HL-60 (cell line): ENCODE measurements around the gene TTC1.

Source experiments
- DNase-seq, 2 experiments: peaks; one replicate each; pipeline ENCODE4 v3.0.0-alpha.2; 2010 to 2020; ENCODE audit warnings: low read depth in 1 of 2, low spot score in 1 of 2
- H3K27ac ChIP-seq: fragments of 250-450 bp; sonication (Bioruptor Pico); replicated peaks from 2 replicates; pipeline ENCODE4 v1.5.1; 2020; ENCODE audit warnings: mild to moderate bottlenecking, moderate library complexity
- H3K27me3 ChIP-seq: fragments of 250-450 bp; sonication (Bioruptor Pico); 2 replicates; pipeline ENCODE4 v1.5.1; 2021; ENCODE audit warnings: mild to moderate bottlenecking, moderate library complexity; ENCODE audit not compliant: insufficient read depth, poor library complexity, severe bottlenecking
- H3K4me3 ChIP-seq: replicated peaks from 2 replicates; pipeline ENCODE4 v1.5.1; 2011; ENCODE audit warnings: mild to moderate bottlenecking, control low read depth, low read length; ENCODE audit not compliant: insufficient read depth
- CTCF ChIP-seq: IDR thresholded peaks from one replicate; pipeline ENCODE4 v1.5.1; 2011; ENCODE audit warnings: low read length, control low read depth, inconsistent platforms; ENCODE audit not compliant: insufficient read depth
- GABPA ChIP-seq: IDR thresholded peaks from 2 replicates; pipeline ENCODE4 v1.6.1; 2012; ENCODE audit warnings: low read depth
- POLR2AphosphoS5 ChIP-seq: IDR thresholded peaks from 2 replicates; pipeline ENCODE4 v1.6.1; 2012; ENCODE audit warnings: low read depth
- REST ChIP-seq: IDR thresholded peaks from 2 replicates; pipeline ENCODE4 v1.6.1; 2012; ENCODE audit warnings: low read depth; ENCODE audit not compliant: insufficient replicate concordance
- SPI1 ChIP-seq: IDR thresholded peaks from 2 replicates; pipeline ENCODE4 v1.6.1; 2012; ENCODE audit warnings: low read depth, mild to moderate bottlenecking, borderline replicate concordance

Gene TTC1

DNA sequence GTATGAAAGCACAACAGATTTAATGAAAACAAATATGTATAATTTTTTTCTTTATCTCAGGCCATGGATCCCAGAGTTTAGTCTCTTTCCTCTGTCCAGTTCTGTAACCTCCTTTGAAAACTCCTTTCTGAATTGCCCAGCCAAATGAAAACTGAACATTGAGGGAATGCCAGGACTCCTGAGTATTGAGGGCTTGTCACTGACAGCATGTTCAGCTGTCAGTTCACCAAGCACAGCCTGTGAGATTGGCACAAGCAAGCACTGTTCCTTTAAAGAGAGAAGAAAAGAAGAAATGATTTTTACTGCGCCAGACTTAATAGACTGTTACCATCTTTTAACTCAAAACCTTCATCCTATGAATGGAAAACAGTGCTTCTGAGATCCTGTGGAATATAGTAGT is 27.3 kb downstream of the TTC1 start:
- no peak for TF ChIP-seq REST
- no peak for TF ChIP-seq SPI1
- no peak for TF ChIP-seq GABPA
- TF ChIP-seq CTCF: no peak
- no peak for TF ChIP-seq POLR2AphosphoS5
- no peak for DNase-seq
- Histone ChIP-seq H3K27ac (no peak overlapping the region), H3K27me3 (no peaks in the 10 kb centered on the region), H3K4me3 (no peak overlapping the region)

DNA sequence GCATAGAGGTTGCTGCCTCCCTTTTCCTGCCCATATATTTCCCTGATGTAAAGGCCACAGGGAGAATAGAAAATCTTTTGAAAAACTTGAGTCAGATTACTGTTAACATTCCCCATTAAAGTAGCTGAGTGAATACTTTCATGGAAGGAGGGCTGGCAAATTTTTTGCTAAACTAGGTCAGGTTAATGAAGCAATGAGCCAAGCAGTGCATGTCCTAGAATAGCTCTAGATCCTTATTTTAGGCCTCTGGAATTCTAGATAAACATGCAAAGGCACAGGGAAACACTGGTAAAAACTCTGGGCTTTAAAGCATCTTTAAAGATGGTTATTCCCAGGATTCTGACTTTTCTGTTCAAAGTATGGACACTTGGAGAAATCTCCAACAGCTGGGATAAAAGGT is 27.9 kb downstream of the TTC1 start:
- DNase-seq: no peak
- Histone ChIP-seq H3K27me3 (no peaks in the 10 kb centered on the region), H3K4me3 (no peak overlapping the region), H3K27ac (no peak overlapping the region)
- no peak for TF ChIP-seq SPI1
- TF ChIP-seq CTCF: no peak
- TF ChIP-seq GABPA: no peak
- no peak for TF ChIP-seq POLR2AphosphoS5
- no peak for TF ChIP-seq REST

DNA sequence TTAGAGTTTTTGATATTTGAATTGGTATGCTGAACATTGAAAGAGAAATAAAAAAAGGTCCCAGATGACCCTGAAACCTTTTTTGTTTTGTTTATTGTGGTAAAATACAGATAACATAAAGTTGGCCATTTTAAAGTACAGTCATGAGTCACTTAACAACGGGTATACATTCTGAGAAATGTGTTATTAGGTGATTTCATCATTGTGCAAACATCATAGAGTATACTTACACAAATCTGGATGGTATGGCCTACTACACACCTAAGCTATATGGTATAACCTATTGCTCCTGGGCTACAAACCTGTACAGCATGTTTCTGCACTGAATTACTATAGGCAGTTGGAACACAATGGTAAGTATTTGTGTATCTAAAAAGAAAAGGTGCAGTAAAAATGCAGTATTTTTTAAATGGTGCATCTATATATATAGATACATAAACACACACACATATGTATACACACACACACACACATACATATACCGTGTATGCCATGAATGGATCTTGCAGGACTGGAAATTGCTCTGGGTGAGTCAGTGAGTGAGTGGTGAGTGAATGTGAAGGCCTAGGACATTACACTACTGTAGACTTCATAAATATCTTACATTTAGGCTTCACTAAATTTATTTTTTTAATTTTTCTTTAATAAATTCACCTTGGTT is 31.0 kb downstream of the TTC1 start:
- H3K27ac ChIP-seq: no peak overlapping the region
- H3K4me3 ChIP-seq: no peak overlapping the region
- TF ChIP-seq SPI1 (no peak), CTCF (no peak), REST (no peak), GABPA (no peak), POLR2AphosphoS5 (no peak)
- DNase-seq: no peak
- H3K27me3 ChIP-seq: no peaks in the 10 kb centered on the region
